Keratinocyte (primary cell): ENCODE results near the gene ACAN. TPM values are rescaled to one million over a fixed set of nuclear protein-coding genes. Genes with fewer than 3 reads are reported as not detected.

Experiments
- DNase-seq: peaks from one replicate; pipeline ENCODE4 v3.0.0-alpha.2; 2011; ENCODE audit warnings: low read depth, missing footprints, low spot score
- FAIRE-seq: peaks from 2 replicates; lab custom pipeline; 2011; peaks lifted over from hg19 to GRCh38; lab: Jason Lieb, UNC
- H2AFZ ChIP-seq: 2 replicates; pipeline ENCODE4 v1.6.0; 2012; ENCODE audit warnings: low read length, control low read depth, inconsistent platforms; ENCODE audit not compliant: control insufficient read depth
- H3K27ac ChIP-seq: 2 replicates; pipeline ENCODE4 v1.5.1; 2011; ENCODE audit warnings: low read length; ENCODE audit not compliant: control insufficient read depth, insufficient read depth
- H3K27me3 ChIP-seq: 3 replicates; pipeline ENCODE4 v1.6.0; 2011; ENCODE audit warnings: low read length; ENCODE audit not compliant: control insufficient read depth, insufficient read depth; ENCODE audit errors: extremely low read depth
- H3K36me3 ChIP-seq, 2 experiments: 2 replicates in 1 of 2; 3 replicates in 1 of 2; pipeline ENCODE4 v1.5.1; 2011; ENCODE audit warnings: low read length in 2 of 2, mild to moderate bottlenecking in 1 of 2; ENCODE audit not compliant: control insufficient read depth in 2 of 2, insufficient read depth in 2 of 2; ENCODE audit errors: extremely low read depth in 1 of 2
- H3K4me1 ChIP-seq: 3 replicates; pipeline ENCODE4 v1.5.1; 2011; ENCODE audit warnings: low read length; ENCODE audit not compliant: control insufficient read depth, insufficient read depth; ENCODE audit errors: extremely low read depth
- H3K4me2 ChIP-seq: 3 replicates; pipeline ENCODE4 v1.6.0; 2011; ENCODE audit warnings: low read depth, low read length; ENCODE audit not compliant: control insufficient read depth, insufficient read depth; ENCODE audit errors: extremely low read depth
- H3K4me3 ChIP-seq, 3 experiments: fragments of 200-600 bp in 1 of 3; sonication (generic) in 1 of 3; 2 replicates in 2 of 3; 3 replicates in 1 of 3; pipeline ENCODE4 v1.5.1; 2011 to 2016; ENCODE audit warnings: low read length in 3 of 3, mild to moderate bottlenecking in 3 of 3, control low read depth in 2 of 3, inconsistent platforms in 1 of 3, low read depth in 1 of 3, mixed read lengths in 1 of 3, mixed run types in 1 of 3, moderate library complexity in 1 of 3; ENCODE audit not compliant: control insufficient read depth in 2 of 3, insufficient read depth in 2 of 3; ENCODE audit errors: extremely low read depth in 1 of 3
- H3K79me2 ChIP-seq: 2 replicates; pipeline ENCODE4 v1.6.0; 2012; ENCODE audit warnings: low read length; ENCODE audit not compliant: control insufficient read depth, insufficient read depth
- H3K9ac ChIP-seq: 3 replicates; pipeline ENCODE4 v1.6.0; 2011; ENCODE audit warnings: low read length; ENCODE audit not compliant: control insufficient read depth, insufficient read depth; ENCODE audit errors: extremely low read depth
- H3K9me1 ChIP-seq: 3 replicates; pipeline ENCODE4 v1.6.0; 2011; ENCODE audit warnings: low read length; ENCODE audit not compliant: control insufficient read depth, insufficient read depth; ENCODE audit errors: extremely low read depth
- H3K9me3 ChIP-seq: 2 replicates; pipeline ENCODE4 v1.5.1; 2012; ENCODE audit warnings: low read depth, low read length; ENCODE audit not compliant: control insufficient read depth
- H4K20me1 ChIP-seq: 3 replicates; pipeline ENCODE4 v1.6.0; 2011; ENCODE audit warnings: low read length; ENCODE audit not compliant: control insufficient read depth, insufficient read depth; ENCODE audit errors: extremely low read depth
- CTCF ChIP-seq, 3 experiments: IDR thresholded peaks in 1 of 3; conservative IDR thresholded peaks in 1 of 3; optimal IDR thresholded peaks in 1 of 3; 2 replicates in 2 of 3; 3 replicates in 1 of 3; pipeline versions ENCODE3 to v1.5.1; 2011; ENCODE audit warnings: low read length in 3 of 3, mild to moderate bottlenecking in 3 of 3, moderate library complexity in 2 of 3, control low read depth in 1 of 3, inconsistent platforms in 1 of 3; ENCODE audit not compliant: insufficient read depth in 2 of 3; ENCODE audit errors: extremely low read depth in 1 of 3
- EZH2 ChIP-seq: IDR thresholded peaks from one replicate; pipeline ENCODE4 v1.6.1; 2012; ENCODE audit warnings: inconsistent platforms, mild to moderate bottlenecking, low read length, moderate library complexity
- dilution Hi-C: fragments of 300-500 bp; cut with MboI; formaldehyde crosslinking; loops from one replicate; pipeline ENCODE4 v1.7.0; 2020; ENCODE audit warnings: low sequenced_read_pairs; ENCODE audit not compliant: extremely low pct_ligation_motif_present
- polyA plus RNA-seq, 5 experiments: library from polyadenylated mRNA; depleted of rRNA in 3 of 5; stranded (reverse) in 3 of 5; stranded (forward) in 1 of 5; unstranded in 1 of 5; fragments of >200 nt; gene quantifications; 1 replicate in 1 of 5; 2 replicates in 3 of 5; 3 replicates in 1 of 5; pipeline versions ENCODE4 v1.2.1 to v1.2.3, GENCODE V29; 2011 to 2012; ENCODE audit warnings: missing spikeins in 2 of 5, low read depth in 1 of 5, low replicate concordance in 1 of 5

Gene ACAN
- polyA plus RNA-seq, 1 donor (not counting 4 experiments of a cell fraction or from before 2014, with no cell fraction given) = not detected

GRCh38 chr15:88888719-88889118 lies 85.5 kb downstream of the ACAN start:
- no peak for FAIRE-seq
- TF ChIP-seq CTCF (optimal IDR thresholded peaks at IDR 0.05 in 1 of 3, IDR thresholded peaks at IDR 0.05 in 1 of 3, conservative IDR thresholded peaks at IDR 0.05 in 1 of 3; ENCODE audit: extremely low read depth in 1 of 3, insufficient read depth in 2 of 3, low read length in 3 of 3) (no peak), EZH2 (no peak)
- no peak overlapping the region for H2AFZ ChIP-seq
- H3K79me2 ChIP-seq = no peaks in the 10 kb centered on the region
- no peaks in the 10 kb centered on the region for H3K9me3 ChIP-seq
- H3K4me2 ChIP-seq = no peak overlapping the region
- DNase-seq = no peak
- no peaks in the 10 kb centered on the region for H3K9me1 ChIP-seq
- no peaks in the 10 kb centered on the region for H3K27me3 ChIP-seq
- H3K36me3 ChIP-seq = no peaks in the 10 kb centered on the region
- H3K4me3 ChIP-seq = no peak overlapping the region
- no peaks in the 10 kb centered on the region for H3K4me1 ChIP-seq
- dilution Hi-C loops = no loop called here
- no peak overlapping the region for H3K9ac ChIP-seq
- no peaks in the 10 kb centered on the region for H4K20me1 ChIP-seq
- no peak overlapping the region for H3K27ac ChIP-seq

GRCh38 chr15:88890495-88890894 lies 87.3 kb downstream of the ACAN start:
- H4K20me1 ChIP-seq = no peaks in the 10 kb centered on the region
- no peaks in the 10 kb centered on the region for H3K9me3 ChIP-seq
- no peak for FAIRE-seq
- H3K27me3 ChIP-seq = no peaks in the 10 kb centered on the region
- H3K9ac ChIP-seq = no peak overlapping the region
- no peak overlapping the region for H3K4me2 ChIP-seq
- TF ChIP-seq CTCF (optimal IDR thresholded peaks at IDR 0.05 in 1 of 3, IDR thresholded peaks at IDR 0.05 in 1 of 3, conservative IDR thresholded peaks at IDR 0.05 in 1 of 3; ENCODE audit: extremely low read depth in 1 of 3, insufficient read depth in 2 of 3, low read length in 3 of 3) (no peak), EZH2 (no peak)
- DNase-seq = no peak
- no peaks in the 10 kb centered on the region for H3K9me1 ChIP-seq
- no peaks in the 10 kb centered on the region for H3K36me3 ChIP-seq
- no peaks in the 10 kb centered on the region for H3K79me2 ChIP-seq
- H3K4me1 ChIP-seq = peaks cover 10% of the 10 kb centered on the region
- no peak overlapping the region for H2AFZ ChIP-seq
- dilution Hi-C loops = no loop called here
- no peak overlapping the region for H3K27ac ChIP-seq
- no peak overlapping the region for H3K4me3 ChIP-seq
